ENCODE data around the gene REEP3. TPM values are rescaled to one million over a fixed set of nuclear protein-coding genes. Genes with fewer than 3 reads are reported as not detected.
A peak's percentile ranks its signal among the peaks of the same experiment; 100 is the strongest.

REEP3 gene
- total and polyA plus RNA-seq, 2 donors (not counting 1 experiment from before 2014, with no cell fraction given), result 67.5 to 86.6 TPM

DNA sequence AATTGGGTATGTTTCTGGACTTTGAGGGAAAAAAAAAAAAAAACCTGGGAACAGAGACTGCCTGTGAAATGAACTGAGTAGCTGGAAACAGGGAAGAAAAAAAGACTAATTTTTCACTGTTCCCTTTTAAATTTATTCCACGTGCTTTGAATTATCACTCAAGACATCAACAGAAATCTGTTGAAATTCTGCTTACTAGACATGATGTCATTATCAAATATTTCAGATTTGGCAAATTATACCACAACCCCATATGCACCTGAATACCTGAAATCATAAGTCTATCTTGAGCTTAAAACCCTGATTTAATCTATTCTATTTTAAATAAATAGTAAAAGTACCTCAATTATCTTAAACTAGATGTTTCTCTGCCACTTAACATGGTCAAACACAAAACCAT, 5.0 kb upstream of the REEP3 start:
- no peak overlapping the region for H3K9ac ChIP-seq (ENCODE audit: insufficient read depth, low read length)
- H3K4me3 ChIP-seq (replicated peaks in 1 of 4; ENCODE audit: control extremely low read depth in 1 of 4, insufficient read depth in 1 of 4, low read depth in 3 of 4, low read length in 4 of 4), result no peak overlapping the region
- peaks cover 2% of the 10 kb centered on the region for H3K4me1 ChIP-seq (ENCODE audit: control insufficient read depth, extremely low read depth, insufficient read depth, low read length)
- H3K27me3 ChIP-seq (ENCODE audit: control insufficient read depth, insufficient read depth, low read length), result no peaks in the 10 kb centered on the region
- no peaks in the 10 kb centered on the region for H3K36me3 ChIP-seq (ENCODE audit: control insufficient read depth, insufficient read depth, low read length)
- no peaks in the 10 kb centered on the region for H3K9me3 ChIP-seq (ENCODE audit: control insufficient read depth, insufficient read depth, low read depth, low read length)
- no peak overlapping the region for H3K27ac ChIP-seq (ENCODE audit: insufficient read depth, low read length)
- peaks cover 82% of the 10 kb centered on the region for H3K79me2 ChIP-seq (ENCODE audit: control insufficient read depth, insufficient read depth, low read length)
- no peak overlapping the region for H2AFZ ChIP-seq (ENCODE audit: low read length)
- DNase-seq (ENCODE audit: low read depth in 2 of 2), result no peak
- no peak overlapping the region for H3K4me2 ChIP-seq (ENCODE audit: extremely low read depth, insufficient read depth, low read length)
- H4K20me1 ChIP-seq (ENCODE audit: control insufficient read depth, extremely low read depth, insufficient read depth, low read length), result no peaks in the 10 kb centered on the region
- TF ChIP-seq EZH2 (IDR thresholded peaks at IDR 0.05; ENCODE audit: low read length, missing control alignments), result no peak
- TF ChIP-seq, protein P1, sequence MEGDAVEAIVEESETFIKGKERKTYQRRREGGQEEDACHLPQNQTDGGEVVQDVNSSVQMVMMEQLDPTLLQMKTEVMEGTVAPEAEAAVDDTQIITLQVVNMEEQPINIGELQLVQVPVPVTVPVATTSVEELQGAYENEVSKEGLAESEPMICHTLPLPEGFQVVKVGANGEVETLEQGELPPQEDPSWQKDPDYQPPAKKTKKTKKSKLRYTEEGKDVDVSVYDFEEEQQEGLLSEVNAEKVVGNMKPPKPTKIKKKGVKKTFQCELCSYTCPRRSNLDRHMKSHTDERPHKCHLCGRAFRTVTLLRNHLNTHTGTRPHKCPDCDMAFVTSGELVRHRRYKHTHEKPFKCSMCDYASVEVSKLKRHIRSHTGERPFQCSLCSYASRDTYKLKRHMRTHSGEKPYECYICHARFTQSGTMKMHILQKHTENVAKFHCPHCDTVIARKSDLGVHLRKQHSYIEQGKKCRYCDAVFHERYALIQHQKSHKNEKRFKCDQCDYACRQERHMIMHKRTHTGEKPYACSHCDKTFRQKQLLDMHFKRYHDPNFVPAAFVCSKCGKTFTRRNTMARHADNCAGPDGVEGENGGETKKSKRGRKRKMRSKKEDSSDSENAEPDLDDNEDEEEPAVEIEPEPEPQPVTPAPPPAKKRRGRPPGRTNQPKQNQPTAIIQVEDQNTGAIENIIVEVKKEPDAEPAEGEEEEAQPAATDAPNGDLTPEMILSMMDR (conservative IDR thresholded peaks at IDR 0.05 in 1 of 2, IDR thresholded peaks at IDR 0.05 in 1 of 2; ENCODE audit: low read depth in 1 of 2, low read length in 2 of 2), result no peak

DNA sequence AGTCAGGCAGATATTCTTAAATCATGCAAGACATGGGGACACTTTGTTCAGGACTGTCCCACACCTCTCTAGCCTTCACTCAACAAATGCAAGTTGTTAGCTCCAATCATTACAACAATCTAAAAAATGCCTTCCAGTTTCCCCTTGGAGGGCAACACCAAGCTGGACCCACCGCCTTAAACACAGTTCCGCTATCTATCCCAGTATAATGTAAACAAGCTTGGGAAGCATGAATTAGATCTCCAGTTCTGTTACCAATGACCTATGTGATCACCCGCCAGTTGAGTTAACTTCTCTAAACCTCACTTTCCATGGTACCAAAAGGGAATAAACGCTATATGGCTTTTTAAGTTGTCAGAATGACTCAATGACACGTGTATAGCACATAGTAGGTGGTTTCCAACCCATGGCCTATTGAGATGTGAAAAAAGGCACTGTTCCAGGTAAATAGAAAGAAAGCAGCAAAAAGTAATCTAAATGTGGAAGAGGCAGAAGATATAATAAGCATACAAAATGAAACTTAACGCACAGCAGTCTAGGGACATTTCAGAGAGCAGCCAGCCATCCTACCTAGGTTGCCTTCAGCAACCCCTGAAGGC, 2.4 kb upstream of the REEP3 start:
- TF ChIP-seq EZH2 (IDR thresholded peaks at IDR 0.05; ENCODE audit: low read length, missing control alignments), result no peak
- TF ChIP-seq, protein P1 (conservative IDR thresholded peaks at IDR 0.05 in 1 of 2, IDR thresholded peaks at IDR 0.05 in 1 of 2; ENCODE audit: low read depth in 1 of 2, low read length in 2 of 2), result no peak
- Histone ChIP-seq H3K27ac (ENCODE audit: insufficient read depth, low read length) (no peak overlapping the region), H3K4me1 (ENCODE audit: control insufficient read depth, extremely low read depth, insufficient read depth, low read length) (peaks cover 2% of the 10 kb centered on the region), H3K9me3 (ENCODE audit: control insufficient read depth, insufficient read depth, low read depth, low read length) (no peaks in the 10 kb centered on the region), H3K79me2 (ENCODE audit: control insufficient read depth, insufficient read depth, low read length) (peaks cover 81% of the 10 kb centered on the region), H4K20me1 (ENCODE audit: control insufficient read depth, extremely low read depth, insufficient read depth, low read length) (no peaks in the 10 kb centered on the region), H2AFZ (ENCODE audit: low read length) (no peak overlapping the region), H3K4me2 (ENCODE audit: extremely low read depth, insufficient read depth, low read length) (no peak overlapping the region), H3K27me3 (ENCODE audit: control insufficient read depth, insufficient read depth, low read length) (no peaks in the 10 kb centered on the region), H3K4me3 (replicated peaks in 1 of 4; ENCODE audit: control extremely low read depth in 1 of 4, insufficient read depth in 1 of 4, low read depth in 3 of 4, low read length in 4 of 4) (no peak overlapping the region), H3K9ac (ENCODE audit: insufficient read depth, low read length) (no peak overlapping the region), H3K36me3 (ENCODE audit: control insufficient read depth, insufficient read depth, low read length) (no peaks in the 10 kb centered on the region)
- no peak for DNase-seq (ENCODE audit: low read depth in 2 of 2)

DNA sequence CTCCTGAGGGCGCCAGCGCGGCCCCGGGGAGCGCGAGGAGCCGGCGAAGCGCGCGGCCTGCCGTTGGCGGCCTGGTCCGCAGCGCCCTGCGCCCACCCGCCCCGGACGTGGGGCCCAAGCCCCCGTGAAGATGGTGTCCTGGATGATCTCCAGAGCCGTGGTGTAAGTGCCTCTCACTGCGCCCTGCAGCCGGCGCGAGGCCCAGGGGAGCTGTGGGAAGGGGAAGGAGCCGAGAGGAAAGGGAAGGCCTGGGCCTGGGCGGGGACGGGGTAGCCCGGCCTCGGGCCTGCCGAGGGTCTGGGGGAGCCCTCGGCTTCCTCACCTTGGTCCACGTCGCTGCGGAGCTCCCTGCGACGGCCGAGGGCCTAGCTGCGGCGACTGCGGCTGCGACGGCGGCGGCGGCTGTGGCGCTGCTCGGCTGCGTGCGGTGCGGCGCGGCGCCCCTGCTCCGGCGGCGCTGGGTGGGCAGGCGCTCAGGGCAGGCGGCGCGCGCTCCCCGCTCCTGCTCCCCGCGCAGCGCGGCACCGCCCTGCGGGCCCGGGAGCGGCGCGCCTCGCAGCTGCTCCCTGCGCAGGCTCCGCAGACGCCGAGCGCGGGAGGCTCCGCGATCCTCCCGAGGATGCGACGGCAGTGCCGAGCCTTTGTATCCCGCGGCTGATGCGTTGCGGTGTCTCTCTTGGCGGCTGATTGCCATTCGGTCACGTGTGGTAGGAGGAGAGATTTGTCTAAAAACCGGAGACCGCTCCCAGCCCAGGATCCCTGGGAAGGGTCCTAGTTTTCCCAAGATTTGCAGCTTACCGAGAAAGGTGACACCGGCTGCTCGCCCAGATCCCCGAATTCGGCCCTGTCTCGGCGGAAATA, 445 bp downstream of the REEP3 start:
- H3K36me3 ChIP-seq (ENCODE audit: control insufficient read depth, insufficient read depth, low read length), result no peaks in the 10 kb centered on the region
- H3K27me3 ChIP-seq (ENCODE audit: control insufficient read depth, insufficient read depth, low read length), result no peaks in the 10 kb centered on the region
- H3K27ac ChIP-seq (ENCODE audit: insufficient read depth, low read length), result peak overlapping the region; percentile 92
- peaks cover 85% of the 10 kb centered on the region for H3K79me2 ChIP-seq (ENCODE audit: control insufficient read depth, insufficient read depth, low read length)
- no peaks in the 10 kb centered on the region for H3K9me3 ChIP-seq (ENCODE audit: control insufficient read depth, insufficient read depth, low read depth, low read length)
- DNase-seq (ENCODE audit: low read depth in 2 of 2), result peak; percentile 75 to 78
- peak overlapping the region; percentile 87 for H3K4me2 ChIP-seq (ENCODE audit: extremely low read depth, insufficient read depth, low read length)
- peak overlapping the region; percentile 94 for H3K9ac ChIP-seq (ENCODE audit: insufficient read depth, low read length)
- no peaks in the 10 kb centered on the region for H3K4me1 ChIP-seq (ENCODE audit: control insufficient read depth, extremely low read depth, insufficient read depth, low read length)
- no peaks in the 10 kb centered on the region for H4K20me1 ChIP-seq (ENCODE audit: control insufficient read depth, extremely low read depth, insufficient read depth, low read length)
- peak overlapping the region; percentile 55 for H2AFZ ChIP-seq (ENCODE audit: low read length)
- H3K4me3 ChIP-seq (replicated peaks in 1 of 4; ENCODE audit: control extremely low read depth in 1 of 4, insufficient read depth in 1 of 4, low read depth in 3 of 4, low read length in 4 of 4), result peak overlapping the region; percentile 77 to 95 (median 89)
- TF ChIP-seq, protein P1 (conservative IDR thresholded peaks at IDR 0.05 in 1 of 2, IDR thresholded peaks at IDR 0.05 in 1 of 2; ENCODE audit: low read depth in 1 of 2, low read length in 2 of 2), result no peak
- no peak for TF ChIP-seq EZH2 (IDR thresholded peaks at IDR 0.05; ENCODE audit: low read length, missing control alignments)

All from fibroblast of lung (primary cell).